Natural killer cell (primary cell): Measurements from ENCODE around the gene CISTR. TPM values are rescaled to one million over a fixed set of nuclear protein-coding genes. Genes with fewer than 3 reads are reported as not detected.

Experiments
- ATAC-seq, 3 donors: fragments of 150-1000 bp in 2 of 3; fragments of 200-7000 bp in 1 of 3; cut with Tn5 transposase; 1 replicate in 1 of 3; 2 replicates in 2 of 3; pipeline ENCODE4 v1.10.0; 2021; ENCODE audit warnings: mild to moderate bottlenecking in 2 of 3, moderate library complexity in 2 of 3
- DNase-seq, 2 donors: peaks; one replicate each; pipeline versions ENCODE4 v3.0.0 to v3.0.0-alpha.2; 2013 to 2021; ENCODE audit warnings: mixed read lengths in 1 of 2
- H3K27ac ChIP-seq: one replicate; pipeline ENCODE4 v1.5.1; 2013; ENCODE audit warnings: mild to moderate bottlenecking, low read length
- H3K27me3 ChIP-seq: one replicate; pipeline ENCODE4 v1.6.1; 2013; ENCODE audit warnings: low read length; ENCODE audit not compliant: control insufficient read depth, insufficient read depth
- H3K36me3 ChIP-seq: one replicate; pipeline ENCODE4 v1.6.1; 2013; ENCODE audit warnings: low read length; ENCODE audit not compliant: control insufficient read depth, insufficient read depth
- H3K4me1 ChIP-seq: one replicate; pipeline ENCODE4 v1.6.1; 2013; ENCODE audit warnings: low read length; ENCODE audit not compliant: control insufficient read depth, insufficient read depth
- H3K4me3 ChIP-seq: one replicate; pipeline ENCODE4 v1.5.1; 2013; ENCODE audit warnings: low read length
- H3K9me3 ChIP-seq: one replicate; pipeline ENCODE4 v1.6.1; 2013; ENCODE audit warnings: low read length; ENCODE audit not compliant: control insufficient read depth, insufficient read depth
- H3K27ac Mint-ChIP-seq, 2 donors: one replicate each; pipeline ENCODE4 v1.8.0; 2022; ENCODE audit warnings: mild to moderate bottlenecking in 2 of 2, mixed read lengths in 2 of 2, moderate library complexity in 1 of 2
- H3K27me3 Mint-ChIP-seq, 2 donors: one replicate each; pipeline ENCODE4 v1.8.0; 2022; ENCODE audit warnings: low read depth in 2 of 2, mixed read lengths in 2 of 2
- H3K36me3 Mint-ChIP-seq: one replicate; pipeline ENCODE4 v1.8.0; 2022; ENCODE audit warnings: mixed read lengths
- H3K4me1 Mint-ChIP-seq, 2 donors: one replicate each; pipeline ENCODE4 v1.8.0; 2022; ENCODE audit warnings: mixed read lengths in 2 of 2
- H3K4me3 Mint-ChIP-seq: one replicate; pipeline ENCODE4 v1.8.0; 2022; ENCODE audit warnings: mild to moderate bottlenecking, moderate library complexity, mixed read lengths
- H3K9me3 Mint-ChIP-seq, 2 donors: one replicate each; pipeline ENCODE4 v1.8.0; 2022; ENCODE audit warnings: mixed read lengths in 2 of 2
- WGBS: methylation state at CpG from one replicate; pipeline ENCODE4 v1.1.7; 2013; ENCODE audit warnings: missing lambda C conversion rate; ENCODE audit not compliant: insufficient coverage; 5-methylcytosine and 5-hydroxymethylcytosine counted together
- intact Hi-C: fragments of 100-400 bp; cut with micrococcal nuclease; formaldehyde crosslinking; loops from one replicate; pipeline ENCODE4 v1.14.2; 2022
- total RNA-seq, 4 donors: library from RNA; stranded (reverse); fragments of 120-200 nt in 1 of 4; gene quantifications; one replicate each; pipeline versions ENCODE4 v1.2.3 to v1.2.4, GENCODE V29; 2013 to 2022
- TF ChIP-seq, protein P1 (sequence below): fragments of 200-600 bp; IDR thresholded peaks from one replicate; pipeline ENCODE4 v1.8.0; 2022; ENCODE audit warnings: antibody characterized with exemption

Gene CISTR
- total RNA-seq, 3 donors from 2014 or later (not counting 1 experiment from before 2014, with no cell fraction given) = not detected

- H3K27me3 ChIP-seq = no peaks in the 10 kb centered on the region
- Mint-ChIP-seq H3K4me3 (peak within 1 kb of the TSS; percentile 93), H3K27me3 (peaks cover 4 to 10% of the 10 kb centered on the region in 2 donors), H3K9me3 (no peaks in the 10 kb centered on the region), H3K4me1 (peaks cover 30 to 36% of the 10 kb centered on the region in 2 donors), H3K27ac (peak within 1 kb of the TSS; percentile 90 to 92), H3K36me3 (peaks cover 7% of the 10 kb centered on the region)
- H3K9me3 ChIP-seq = no peaks in the 10 kb centered on the region
- intact Hi-C loops = loop anchor here (1.0 kb wide), 3 partner anchors 19 to 227 kb away; partner anchors contain the start of gene ATP5MC2
- peak; percentile 92 to 99 (median 94) for ATAC-seq
- TF ChIP-seq, protein P1, sequence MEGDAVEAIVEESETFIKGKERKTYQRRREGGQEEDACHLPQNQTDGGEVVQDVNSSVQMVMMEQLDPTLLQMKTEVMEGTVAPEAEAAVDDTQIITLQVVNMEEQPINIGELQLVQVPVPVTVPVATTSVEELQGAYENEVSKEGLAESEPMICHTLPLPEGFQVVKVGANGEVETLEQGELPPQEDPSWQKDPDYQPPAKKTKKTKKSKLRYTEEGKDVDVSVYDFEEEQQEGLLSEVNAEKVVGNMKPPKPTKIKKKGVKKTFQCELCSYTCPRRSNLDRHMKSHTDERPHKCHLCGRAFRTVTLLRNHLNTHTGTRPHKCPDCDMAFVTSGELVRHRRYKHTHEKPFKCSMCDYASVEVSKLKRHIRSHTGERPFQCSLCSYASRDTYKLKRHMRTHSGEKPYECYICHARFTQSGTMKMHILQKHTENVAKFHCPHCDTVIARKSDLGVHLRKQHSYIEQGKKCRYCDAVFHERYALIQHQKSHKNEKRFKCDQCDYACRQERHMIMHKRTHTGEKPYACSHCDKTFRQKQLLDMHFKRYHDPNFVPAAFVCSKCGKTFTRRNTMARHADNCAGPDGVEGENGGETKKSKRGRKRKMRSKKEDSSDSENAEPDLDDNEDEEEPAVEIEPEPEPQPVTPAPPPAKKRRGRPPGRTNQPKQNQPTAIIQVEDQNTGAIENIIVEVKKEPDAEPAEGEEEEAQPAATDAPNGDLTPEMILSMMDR = no peak
- peak; percentile 92 to 99 for DNase-seq
- H3K27ac ChIP-seq = peak within 1 kb of the TSS; percentile 76
- peaks cover 18% of the 10 kb centered on the region for H3K4me1 ChIP-seq
- under 1% methylated on average over 32 of the region's 38 CpGs for WGBS
- H3K36me3 ChIP-seq = peaks cover 22% of the 10 kb centered on the region
- H3K4me3 ChIP-seq = peak within 1 kb of the TSS; percentile 43
Observed at GRCh38 chr12:53727310-53728041, 24.3 kb downstream of the CISTR start, which contains the start of gene CALCOCO1. TSS of gene CALCOCO1 (minus strand) at chr12:53727452. CDS start at chr12:53725242, 2,210 bp downstream.

GRCh38 chr12:53726946-53727309, 24.9 kb downstream of the CISTR start:
- intact Hi-C loops = loop anchor here (1.0 kb wide), 3 partner anchors 19 to 227 kb away; partner anchors contain the start of gene ATP5MC2
- peaks cover 7% of the 10 kb centered on the region for H3K36me3 Mint-ChIP-seq
- Histone ChIP-seq H3K4me3 (peak overlapping the region; percentile 43), H3K27ac (peak overlapping the region; percentile 4), H3K9me3 (no peaks in the 10 kb centered on the region), H3K36me3 (peaks cover 27% of the 10 kb centered on the region), H3K27me3 (no peaks in the 10 kb centered on the region), H3K4me1 (peaks cover 18% of the 10 kb centered on the region)
- no peaks in the 10 kb centered on the region for H3K9me3 Mint-ChIP-seq
- peak overlapping the region; percentile 93 for H3K4me3 Mint-ChIP-seq
- peaks cover 4 to 10% of the 10 kb centered on the region in 2 donors for H3K27me3 Mint-ChIP-seq
- no peak for DNase-seq
- TF ChIP-seq, protein P1 = no peak
- H3K27ac Mint-ChIP-seq = peak overlapping the region; percentile 90 to 92
- H3K4me1 Mint-ChIP-seq = peaks cover 30 to 36% of the 10 kb centered on the region in 2 donors
- 3% methylated on average over 12 of the region's 15 CpGs for WGBS
- ATAC-seq = no peak

GRCh38 chr12:53726341-53726740, 25.4 kb downstream of the CISTR start:
- H3K27me3 Mint-ChIP-seq = peaks cover 4 to 6% of the 10 kb centered on the region in 2 donors

More at GRCh38 chr12:53726341-53726740, 25.4 kb downstream of the CISTR start:
- WGBS = 33% methylated on average over 2 of the region's 2 CpGs
- Histone ChIP-seq H3K36me3 (peaks cover 33% of the 10 kb centered on the region), H3K4me3 (no peak overlapping the region), H3K9me3 (no peaks in the 10 kb centered on the region), H3K27me3 (no peaks in the 10 kb centered on the region), H3K27ac (no peak overlapping the region), H3K4me1 (peaks cover 18% of the 10 kb centered on the region)
- DNase-seq (peak in 1 of 2 donors; percentile 36), ATAC-seq (peak in 1 of 3 donors; percentile 21)
- TF ChIP-seq, protein P1 = no peak
- Mint-ChIP-seq H3K27ac (peak overlapping the region; percentile 90 to 92), H3K36me3 (peaks cover 8% of the 10 kb centered on the region), H3K9me3 (no peaks in the 10 kb centered on the region), H3K4me1 (peaks cover 30 to 36% of the 10 kb centered on the region in 2 donors), H3K4me3 (peak overlapping the region; percentile 93)
- intact Hi-C loops = no loop called here
